ENCODE data around the gene HDDC3. TPM values are rescaled to one million over a fixed set of nuclear protein-coding genes. Genes with fewer than 3 reads are reported as not detected.

Gene HDDC3
- total RNA-seq, 1 donor from 2014 or later: 12.7 TPM

GRCh38 chr15:90954712-90955623 is 22.6 kb upstream of the HDDC3 start, which contains the start of gene RCCD1:
Gene RCCD1, plus strand, starts transcription at chr15:90954884. Its CDS starts 1,851 bp downstream, at chr15:90956735.
- DNase-seq (ENCODE audit: low spot score) (peak; percentile 97), ATAC-seq (peak; percentile 97)
- intact Hi-C loops (cut with DNase I): no loop called here

DNA sequence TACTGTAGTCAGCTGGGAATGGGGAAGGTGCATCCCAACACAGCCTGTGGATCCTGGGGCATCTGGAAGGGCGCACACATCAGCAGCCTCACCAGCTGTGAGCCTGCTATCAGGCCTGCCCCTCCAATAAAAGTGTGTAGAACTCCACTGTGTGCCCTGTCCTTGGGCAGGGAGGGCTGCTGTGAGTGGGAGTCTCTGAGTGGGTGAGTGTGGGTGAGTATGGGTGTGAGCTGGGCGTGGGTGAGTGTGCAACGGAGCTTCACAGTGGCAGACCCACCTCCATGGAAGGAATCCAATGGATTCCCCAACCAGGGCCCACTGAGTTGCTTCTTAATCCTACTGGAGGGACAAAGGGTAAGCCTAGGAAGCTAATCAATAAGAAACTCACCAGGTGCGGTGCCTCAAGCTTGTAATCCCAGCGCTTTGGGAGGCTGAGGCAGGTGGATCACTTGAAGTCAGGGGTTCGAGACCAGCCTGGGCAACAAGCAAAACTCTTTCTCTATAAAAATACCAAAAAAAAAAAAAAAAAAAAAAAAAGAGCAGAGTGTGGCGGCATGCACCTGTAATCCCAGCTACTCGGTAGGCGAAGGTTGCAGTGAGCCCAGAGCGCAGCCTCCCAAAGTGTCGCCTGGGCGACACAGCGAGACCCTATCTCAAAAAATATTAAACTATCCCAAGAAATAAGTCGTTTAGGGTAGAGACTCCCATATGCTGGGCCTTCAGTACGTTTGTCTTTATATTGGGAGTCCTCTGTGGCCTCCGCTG is 21.8 kb upstream of the HDDC3 start:
- DNase-seq (ENCODE audit: low spot score): no peak
- intact Hi-C loops (cut with DNase I): no loop called here

DNA sequence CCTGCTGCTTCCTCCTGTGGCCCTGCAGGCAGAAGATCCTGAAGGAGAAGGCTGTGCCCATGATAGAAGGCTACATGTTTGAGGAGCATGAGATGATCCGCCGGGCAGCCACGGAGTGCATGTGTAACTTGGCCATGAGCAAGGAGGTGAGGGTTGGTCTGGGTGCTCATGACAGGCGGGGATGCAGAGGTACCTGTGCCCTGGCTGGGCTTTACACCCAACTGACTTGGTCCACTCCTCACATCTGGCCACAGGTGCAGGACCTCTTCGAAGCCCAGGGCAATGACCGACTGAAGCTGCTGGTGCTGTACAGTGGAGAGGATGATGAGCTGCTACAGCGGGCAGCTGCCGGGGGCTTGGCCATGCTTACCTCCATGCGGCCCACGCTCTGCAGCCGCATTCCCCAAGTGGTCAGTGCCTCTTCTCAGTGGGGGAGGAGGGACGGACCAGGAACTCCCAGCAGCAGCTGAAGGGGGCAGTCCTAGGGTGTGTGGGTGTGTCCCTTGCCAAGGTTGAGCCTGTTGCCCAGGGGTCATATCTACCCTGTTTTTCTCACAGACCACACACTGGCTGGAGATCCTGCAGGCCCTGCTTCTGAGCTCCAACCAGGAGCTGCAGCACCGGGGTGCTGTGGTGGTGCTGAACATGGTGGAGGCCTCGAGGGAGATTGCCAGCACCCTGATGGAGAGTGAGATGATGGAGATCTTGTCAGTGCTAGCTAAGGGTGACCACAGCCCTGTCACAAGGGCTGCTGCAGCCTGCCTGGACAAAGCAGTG is 20.7 kb upstream of the HDDC3 start:
- ATAC-seq: no peak
- intact Hi-C loops (cut with DNase I): no loop called here
- no peak for DNase-seq (ENCODE audit: low spot score)

More for the DNA sequence above, 21.8 kb upstream of the HDDC3 start:
- no peak for ATAC-seq

DNA sequence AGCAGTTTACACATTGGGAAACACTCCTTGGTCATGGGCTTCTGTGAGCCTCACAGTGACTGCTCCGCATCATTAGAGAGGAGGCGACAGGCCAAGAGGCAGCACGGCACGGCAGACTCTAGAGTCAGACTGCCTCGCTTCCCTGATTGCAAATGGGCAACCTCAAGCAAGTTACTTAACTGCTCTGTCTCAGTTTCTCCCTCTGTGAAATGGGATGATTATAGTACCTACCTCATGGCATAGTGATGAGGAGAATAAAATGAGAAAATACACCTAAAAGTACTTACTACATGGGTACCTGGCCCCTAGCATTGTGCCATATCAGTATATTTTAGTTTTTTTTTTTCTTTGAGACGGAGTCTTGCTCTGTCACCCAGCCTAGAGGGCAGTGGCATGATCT is 18.3 kb upstream of the HDDC3 start:
- DNase-seq (ENCODE audit: low spot score) (no peak), ATAC-seq (no peak)
- intact Hi-C loops (cut with DNase I): no loop called here

DNA sequence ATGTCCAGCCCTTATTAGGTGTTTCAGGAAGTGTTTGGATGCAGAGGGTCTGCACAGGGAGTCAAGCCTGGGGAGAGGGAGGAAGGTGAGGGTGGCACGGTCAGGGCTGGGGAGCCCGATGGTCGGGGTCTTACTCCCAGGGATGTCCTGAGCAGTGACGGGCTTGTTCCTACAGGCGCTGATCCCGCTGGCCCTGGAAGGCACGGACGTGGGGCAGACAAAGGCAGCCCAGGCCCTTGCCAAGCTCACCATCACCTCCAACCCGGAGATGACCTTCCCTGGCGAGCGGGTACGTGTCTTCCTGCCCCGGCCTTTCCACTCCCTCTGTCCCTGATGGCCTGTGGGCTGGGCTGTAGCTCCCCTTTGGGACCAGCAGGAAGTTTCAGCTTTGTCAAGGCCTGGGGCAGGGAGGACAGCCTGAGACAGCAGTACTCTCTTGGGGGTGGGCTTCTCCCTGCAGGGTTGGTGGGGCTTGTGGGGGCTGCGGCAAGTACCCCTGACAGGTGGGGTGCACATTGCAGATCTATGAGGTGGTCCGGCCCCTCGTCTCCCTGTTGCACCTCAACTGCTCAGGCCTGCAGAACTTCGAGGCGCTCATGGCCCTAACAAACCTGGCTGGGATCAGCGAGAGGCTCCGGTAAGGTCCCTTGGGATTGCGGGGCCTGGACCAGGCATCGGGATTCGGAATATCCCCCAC is 17.8 kb upstream of the HDDC3 start:
- intact Hi-C loops (cut with DNase I): no loop called here
- DNase-seq (ENCODE audit: low spot score): no peak
- no peak for ATAC-seq

GRCh38 chr15:90948506-90948905 is 16.2 kb upstream of the HDDC3 start:
- DNase-seq (ENCODE audit: low spot score): no peak
- ATAC-seq: no peak
- intact Hi-C loops (cut with DNase I): no loop called here

DNA sequence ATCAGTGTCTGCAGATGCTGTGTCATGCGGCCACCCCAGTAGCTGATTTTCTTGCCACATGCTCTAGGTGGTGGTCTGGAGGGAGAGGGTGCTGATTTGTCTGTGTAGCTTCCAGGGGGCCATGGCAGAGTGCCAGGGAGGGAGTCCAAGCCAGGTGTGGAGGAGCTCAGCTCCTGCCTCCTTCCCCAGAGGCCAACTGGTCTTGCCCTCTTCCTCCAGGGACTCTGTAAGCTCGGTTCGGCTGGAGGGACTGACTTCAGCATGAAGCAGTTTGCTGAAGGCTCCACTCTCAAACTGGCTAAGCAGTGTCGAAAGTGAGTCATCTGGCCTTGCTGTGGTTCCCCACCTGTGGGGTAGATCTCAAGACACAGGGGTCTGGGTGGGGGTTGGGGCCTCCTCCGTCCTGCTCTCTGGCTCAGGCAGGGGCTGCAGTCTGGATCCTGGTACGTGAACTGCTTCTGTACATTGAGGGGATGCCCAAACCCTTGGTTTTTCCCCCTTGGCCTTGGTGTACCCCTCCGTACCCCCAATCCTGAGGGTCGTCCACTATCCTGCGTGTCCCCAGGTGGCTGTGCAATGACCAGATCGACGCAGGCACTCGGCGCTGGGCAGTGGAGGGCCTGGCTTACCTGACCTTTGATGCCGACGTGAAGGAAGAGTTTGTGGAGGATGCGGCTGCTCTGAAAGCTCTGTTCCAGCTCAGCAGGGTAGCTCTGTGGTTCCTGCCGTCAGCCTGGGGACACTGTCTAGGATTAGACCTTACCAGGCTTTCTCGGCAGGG is 15.4 kb upstream of the HDDC3 start:
- ATAC-seq: no peak
- intact Hi-C loops (cut with DNase I): no loop called here
- peak; percentile 62 for DNase-seq (ENCODE audit: low spot score)

GRCh38 chr15:90946941-90947576 is 14.7 kb upstream of the HDDC3 start:
- intact Hi-C loops (cut with DNase I): no loop called here
- ATAC-seq (no peak), DNase-seq (ENCODE audit: low spot score) (no peak)

- DNase-seq (ENCODE audit: low spot score) (no peak), ATAC-seq (no peak)
- intact Hi-C loops (cut with DNase I): no loop called here
Measured at GRCh38 chr15:90946538-90946937, 14.2 kb upstream of the HDDC3 start.

DNA sequence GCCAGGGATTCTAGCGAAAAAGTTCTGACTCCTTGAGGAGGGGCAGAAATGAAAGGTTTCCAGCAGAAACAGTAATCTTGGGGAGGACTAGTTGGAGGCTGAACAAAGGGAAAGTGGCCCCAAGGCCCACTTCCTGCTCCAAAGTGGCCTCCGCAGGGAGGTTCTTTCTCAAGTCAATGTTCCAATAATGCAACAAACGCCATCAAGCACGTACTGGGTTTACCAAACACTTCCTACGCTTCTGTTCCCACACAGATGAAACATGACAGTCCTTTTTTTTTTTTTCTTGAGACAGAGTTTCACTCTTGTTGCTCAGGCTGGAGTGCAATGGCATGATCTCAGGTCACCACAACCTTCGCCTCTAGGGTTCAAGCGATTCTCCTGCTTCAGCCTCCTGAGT is 12.7 kb upstream of the HDDC3 start:
- no peak for DNase-seq (ENCODE audit: low spot score)
- intact Hi-C loops (cut with DNase I): no loop called here
- ATAC-seq: no peak

DNA sequence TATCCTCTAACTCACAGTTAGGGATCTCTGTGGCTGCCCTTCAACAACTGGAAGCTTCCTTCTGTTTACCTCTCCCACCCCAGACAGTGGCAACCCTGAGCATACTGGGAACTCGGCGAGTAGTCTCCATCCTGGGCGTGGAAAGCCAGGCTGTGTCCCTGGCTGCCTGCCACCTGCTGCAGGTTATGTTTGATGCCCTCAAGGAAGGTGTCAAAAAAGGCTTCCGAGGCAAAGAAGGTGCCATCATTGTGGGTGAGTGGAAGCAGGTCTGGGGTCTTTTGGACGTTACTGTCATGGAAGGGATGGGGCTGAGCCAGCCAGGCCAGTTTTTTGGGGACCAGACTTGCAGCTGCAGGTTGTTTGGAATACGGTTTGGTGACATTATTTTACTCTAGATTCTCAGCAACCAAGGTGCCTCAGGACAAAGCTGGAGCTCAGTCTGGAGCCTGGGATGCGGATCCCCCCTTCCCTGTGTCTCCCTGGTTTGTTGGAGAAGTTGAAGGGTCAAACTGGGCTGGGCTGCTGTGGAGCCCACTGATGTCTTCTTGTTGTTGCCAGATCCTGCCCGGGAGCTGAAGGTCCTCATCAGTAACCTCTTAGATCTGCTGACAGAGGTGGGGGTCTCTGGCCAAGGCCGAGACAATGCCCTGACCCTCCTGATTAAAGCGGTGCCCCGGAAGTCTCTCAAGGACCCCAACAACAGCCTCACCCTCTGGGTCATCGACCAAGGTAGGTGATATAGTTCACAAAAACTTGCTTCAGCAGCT is 10.2 kb upstream of the HDDC3 start:
- intact Hi-C loops (cut with DNase I): no loop called here
- DNase-seq (ENCODE audit: low spot score) (no peak), ATAC-seq (no peak)

- DNase-seq (ENCODE audit: low spot score) (no peak), ATAC-seq (no peak)
- intact Hi-C loops (cut with DNase I): no loop called here
Measured at GRCh38 chr15:90941038-90941437, 8.7 kb upstream of the HDDC3 start.

- DNase-seq (ENCODE audit: low spot score) (no peak), ATAC-seq (no peak)
- intact Hi-C loops (cut with DNase I): no loop called here
Measured at GRCh38 chr15:90939756-90940155, 7.4 kb upstream of the HDDC3 start.

GRCh38 chr15:90938261-90938660 is 5.9 kb upstream of the HDDC3 start:
- ATAC-seq (no peak), DNase-seq (ENCODE audit: low spot score) (no peak)
- intact Hi-C loops (cut with DNase I): no loop called here

DNA sequence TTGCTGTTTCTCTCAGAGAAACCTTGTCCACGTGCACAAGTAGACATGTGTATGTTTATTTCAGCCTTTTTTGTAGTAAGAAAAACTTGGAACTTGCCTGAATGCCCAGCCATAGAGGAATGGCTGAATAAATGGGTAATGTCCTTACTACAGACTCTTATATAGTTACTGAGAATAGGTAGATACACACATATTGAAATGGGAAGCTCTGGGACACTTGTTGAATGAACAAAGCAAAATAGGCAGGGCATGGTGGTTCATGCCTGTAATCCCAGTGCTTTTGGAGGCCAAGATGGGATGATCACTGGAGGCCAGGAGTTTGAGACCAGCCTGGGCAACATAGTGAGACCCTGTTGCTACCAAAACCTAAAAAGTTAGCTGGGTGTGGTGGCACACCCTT is 4.5 kb upstream of the HDDC3 start:
- DNase-seq (ENCODE audit: low spot score) (no peak), ATAC-seq (no peak)
- intact Hi-C loops (cut with DNase I): no loop called here

DNA sequence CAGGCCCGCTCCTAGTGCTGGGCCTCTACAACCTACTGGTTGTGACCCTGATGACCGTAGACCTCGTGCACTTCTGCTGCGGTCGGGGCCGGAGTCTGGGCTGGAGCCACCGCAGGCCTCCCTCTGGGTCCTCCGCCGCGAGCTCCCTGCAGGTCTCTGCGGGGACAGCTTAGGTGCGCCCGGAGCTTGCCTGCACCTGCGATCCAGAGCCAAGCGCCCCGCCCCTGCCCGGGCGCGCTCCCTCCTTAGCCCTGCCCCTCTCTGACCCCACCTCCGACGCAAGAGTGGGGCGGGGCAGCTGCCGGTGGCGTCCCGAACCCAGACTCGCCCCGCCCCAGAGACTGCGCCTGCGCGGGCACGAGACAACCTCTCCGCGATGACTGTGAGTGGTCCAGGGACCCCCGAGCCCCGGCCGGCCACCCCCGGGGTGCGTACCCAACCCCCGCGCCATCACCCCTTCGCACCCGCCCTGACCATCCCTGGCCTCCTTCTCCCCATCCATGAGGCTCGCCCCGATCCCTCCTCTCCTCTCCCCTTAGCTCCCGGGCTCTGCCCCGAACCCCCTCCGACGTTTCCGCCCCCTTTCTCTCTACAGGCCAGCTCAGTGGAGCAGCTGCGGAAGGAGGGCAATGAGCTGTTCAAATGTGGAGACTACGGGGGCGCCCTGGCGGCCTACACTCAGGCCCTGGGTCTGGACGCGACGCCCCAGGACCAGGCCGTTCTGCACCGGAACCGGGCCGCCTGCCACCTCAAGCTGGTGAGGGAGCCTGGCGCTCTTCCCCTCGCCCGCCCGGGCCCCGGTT is 2.8 kb upstream of the HDDC3 start, which contains the start of gene UNC45A:
UNC45A (plus strand) TSS at position 337 of the 803 bp plus-strand sequence; CDS start at position 377, 40 bp downstream.
- intact Hi-C loops (cut with DNase I): loop anchor here (2.0 kb wide), 1 partner anchor 32 kb away; the partner anchor contains the start of gene MAN2A2
- ATAC-seq (peak; percentile 92), DNase-seq (ENCODE audit: low spot score) (peak; percentile 96)

All from sciatic nerve (tissue), 2 donors.